Right cardiac atrium (tissue), 5 donors: ENCODE data around the gene SPAAR. TPM values are rescaled to one million over a fixed set of nuclear protein-coding genes. Genes with fewer than 3 reads are reported as not detected.

Experiments
- ATAC-seq, 2 donors: fragments of 200-7000 bp; cut with Tn5 transposase; one replicate each; pipeline versions ENCODE4 v1.8.0 to v1.9.1; 2020; ENCODE audit warnings: moderate library complexity in 2 of 2, mild to moderate bottlenecking in 1 of 2
- DNase-seq, 3 donors: peaks; one replicate each; pipeline ENCODE4 v3.0.0-alpha.2; 2020
- H3K27ac ChIP-seq: one replicate; pipeline ENCODE4 v1.5.1; 2013; ENCODE audit warnings: mild to moderate bottlenecking, low read length, control low read depth, moderate library complexity
- H3K27me3 ChIP-seq: one replicate; pipeline ENCODE4 v1.6.1; 2013; ENCODE audit not compliant: control insufficient read depth, insufficient read depth
- H3K4me1 ChIP-seq: one replicate; pipeline ENCODE4 v1.6.1; 2013; ENCODE audit warnings: low read length; ENCODE audit not compliant: control insufficient read depth, insufficient read depth
- H3K4me3 ChIP-seq: one replicate; pipeline ENCODE4 v1.5.1; 2013; ENCODE audit warnings: low read length, control low read depth
- H3K9me3 ChIP-seq: one replicate; pipeline ENCODE4 v1.6.1; 2013; ENCODE audit warnings: low read length; ENCODE audit not compliant: control insufficient read depth
- whole genome bisulfite sequencing: extraction: QIAGEN DNeasy Blood & Tissue Kit; methylation state at CpG from one replicate; pipeline ENCODE4 v1.1.7; 2013; 5-methylcytosine and 5-hydroxymethylcytosine counted together
- intact Hi-C, 4 donors: fragments of 100-400 bp; cut with DNase I; formaldehyde crosslinking; loops; one replicate each; pipeline versions ENCODE4 v1.11.0 to v1.14.0; 2022 to 2023
- polyA plus RNA-seq: library from polyadenylated mRNA; stranded (reverse); fragments of 200-250 nt; gene quantifications from one replicate; pipeline ENCODE4 v1.2.3, GENCODE V29; 2013
- total RNA-seq, 4 donors: library from RNA; stranded (reverse); fragmentation: NEBNext Ultra II Directional; extraction: Animal tissue kit (Norgen Biotek cat#: 25700); gene quantifications; one replicate each; pipeline ENCODE4 v1.2.1, GENCODE V29; 2021
- donor health status: healthy with polysubstance abuse.
- donor health status: DM: no; HTN: yes; CAD: no.
- donor health status: DM: no; HTN: no; CAD: no.
- donor health status: DM: no; HTN: yes; CAD: no; lungs with severe emphysema.
- donor health status: DM: yes; HTN: yes; CAD: no.

The SPAAR gene
- total and polyA plus RNA-seq, 5 donors, result 3.7 to 8.7 (median 6.0) TPM

DNA sequence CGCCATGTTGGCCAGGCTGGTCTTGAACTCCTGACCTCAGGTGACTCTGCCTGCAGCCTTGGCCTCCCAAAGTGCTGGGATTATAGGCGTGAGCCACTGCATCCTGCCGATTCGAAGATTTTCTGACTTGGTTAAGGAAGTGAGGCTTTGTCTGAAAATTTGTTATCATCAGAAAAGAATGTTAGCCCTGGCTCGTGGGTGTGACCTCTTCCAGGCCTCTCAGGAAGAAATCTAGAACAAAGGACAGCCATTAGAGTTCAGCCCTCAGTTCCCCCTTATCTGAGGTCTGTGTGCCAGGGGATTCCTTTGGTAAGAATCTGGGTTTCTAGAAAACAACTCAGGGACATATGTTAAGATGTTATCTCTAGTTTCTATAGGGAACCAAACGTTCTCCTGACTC lies 42.4 kb downstream of the SPAAR start:
- 47% methylated on average over 6 of the region's 6 CpGs for whole genome bisulfite sequencing
- ATAC-seq (peak; percentile 56 to 92), DNase-seq (peak; percentile 34 to 51 (median 48))
- Histone ChIP-seq H3K9me3 (no peaks in the 10 kb centered on the region), H3K4me3 (no peak overlapping the region), H3K27ac (peak overlapping the region; percentile 84), H3K27me3 (no peaks in the 10 kb centered on the region), H3K4me1 (peaks cover 6% of the 10 kb centered on the region)
- intact Hi-C loops, result no loop called here

DNA sequence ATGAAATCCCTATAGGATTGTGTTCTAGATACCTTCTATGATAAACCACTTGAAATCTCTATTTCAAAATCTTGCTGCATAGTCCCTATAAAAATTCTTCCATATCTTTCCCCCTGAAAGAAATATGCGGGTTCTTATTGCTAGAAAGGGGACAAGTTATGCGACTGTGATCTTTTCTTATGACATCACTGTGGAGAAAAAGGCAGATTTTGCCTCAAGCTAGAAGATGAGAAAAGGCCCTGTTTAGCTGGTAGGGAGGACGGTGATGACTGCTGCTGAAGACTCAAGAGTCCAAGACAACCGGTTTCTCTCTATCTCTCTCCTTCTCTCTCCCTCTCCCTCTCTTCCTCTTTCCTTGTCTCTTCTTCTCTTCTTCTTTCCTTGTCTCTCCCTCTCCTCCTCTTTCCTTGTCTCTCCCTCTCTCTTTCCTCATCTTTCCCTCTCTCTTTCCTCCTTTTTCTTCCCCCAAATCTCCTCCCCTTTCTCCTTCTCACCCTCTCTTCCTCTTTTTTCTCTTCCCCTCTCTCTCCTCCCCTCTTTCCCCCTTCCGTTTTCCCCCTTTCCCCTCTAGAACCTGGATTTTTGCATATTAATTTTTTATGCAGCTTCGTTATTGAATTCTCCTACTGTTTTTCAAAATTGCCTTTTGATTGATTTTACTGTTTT lies 43.4 kb downstream of the SPAAR start:
- 68% methylated on average over 6 of the region's 6 CpGs for WGBS
- Histone ChIP-seq H3K9me3 (no peaks in the 10 kb centered on the region), H3K27me3 (no peaks in the 10 kb centered on the region), H3K27ac (no peak overlapping the region), H3K4me1 (peaks cover 6% of the 10 kb centered on the region), H3K4me3 (no peak overlapping the region)
- intact Hi-C loops, result no loop called here
- DNase-seq (no peak), ATAC-seq (no peak)

DNA sequence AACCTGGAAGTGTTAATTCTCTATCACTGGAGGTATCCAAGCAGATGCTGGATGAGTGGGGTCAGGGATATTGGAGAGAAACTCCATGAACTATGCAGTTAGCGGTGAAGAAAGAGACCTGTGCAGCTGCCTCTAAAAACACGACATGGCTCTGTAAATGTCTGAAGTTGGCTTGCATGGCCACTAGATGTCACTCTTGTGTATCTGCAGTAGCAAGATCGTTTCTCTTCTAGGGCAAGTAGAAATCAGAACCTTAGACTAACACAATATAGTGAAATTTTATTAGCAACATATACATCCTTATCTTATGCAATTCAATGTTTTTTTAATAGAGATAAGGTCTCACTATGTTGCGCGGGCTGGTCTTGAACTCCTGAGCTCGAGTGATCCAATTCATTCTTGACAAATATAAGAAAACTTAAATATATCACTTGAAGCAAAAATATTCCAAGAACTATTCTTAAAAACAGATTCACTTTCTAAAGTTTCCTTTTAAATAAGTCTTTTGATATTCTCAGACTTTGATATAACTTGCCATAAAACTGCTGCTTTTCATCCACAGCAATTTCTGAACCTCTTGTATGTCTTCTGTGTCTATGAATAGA lies 45.8 kb downstream of the SPAAR start:
- WGBS, result 10% methylated on average over 6 of the region's 6 CpGs
- no peak overlapping the region for H3K27ac ChIP-seq
- peak in 2 of 3 donors; percentile 31 to 47 for DNase-seq

DNA sequence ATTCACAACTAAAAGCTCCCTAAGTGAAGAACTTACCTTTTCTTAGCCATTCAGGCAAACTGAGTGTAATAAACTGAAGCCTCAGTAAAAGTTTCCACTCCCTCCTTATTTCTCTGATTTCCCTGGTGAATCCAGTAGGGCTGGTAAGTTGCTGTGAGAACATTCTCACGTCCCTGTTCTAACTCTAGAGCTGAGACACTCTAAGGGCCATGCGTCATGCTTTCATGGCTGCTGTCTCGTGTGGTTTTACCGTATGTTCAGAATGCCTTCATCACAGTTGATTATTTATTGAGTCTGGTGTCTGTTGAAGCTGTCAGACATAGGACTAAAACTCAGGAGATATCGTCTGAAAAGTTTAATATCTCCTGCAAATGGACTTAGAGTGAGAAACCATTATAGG lies 47.4 kb downstream of the SPAAR start:
- intact Hi-C loops, result loop anchor here in 2 of 4 donors (5.0 kb wide), 1 partner anchor 66 kb away; no protein-coding TSS in a partner anchor
- WGBS, result 77% methylated on average over 5 of the region's 5 CpGs

More for the DNA sequence above, 45.8 kb downstream of the SPAAR start:
- no peak overlapping the region for H3K4me3 ChIP-seq
- no peaks in the 10 kb centered on the region for H3K9me3 ChIP-seq
- intact Hi-C loops, result loop anchor here in 3 of 4 donors (2.0 to 5.0 kb wide), 2 partner anchors 67 to 68 kb away; no protein-coding TSS in a partner anchor
- H3K4me1 ChIP-seq, result no peaks in the 10 kb centered on the region
- no peaks in the 10 kb centered on the region for H3K27me3 ChIP-seq
- peak; percentile 68 to 74 for ATAC-seq

DNA sequence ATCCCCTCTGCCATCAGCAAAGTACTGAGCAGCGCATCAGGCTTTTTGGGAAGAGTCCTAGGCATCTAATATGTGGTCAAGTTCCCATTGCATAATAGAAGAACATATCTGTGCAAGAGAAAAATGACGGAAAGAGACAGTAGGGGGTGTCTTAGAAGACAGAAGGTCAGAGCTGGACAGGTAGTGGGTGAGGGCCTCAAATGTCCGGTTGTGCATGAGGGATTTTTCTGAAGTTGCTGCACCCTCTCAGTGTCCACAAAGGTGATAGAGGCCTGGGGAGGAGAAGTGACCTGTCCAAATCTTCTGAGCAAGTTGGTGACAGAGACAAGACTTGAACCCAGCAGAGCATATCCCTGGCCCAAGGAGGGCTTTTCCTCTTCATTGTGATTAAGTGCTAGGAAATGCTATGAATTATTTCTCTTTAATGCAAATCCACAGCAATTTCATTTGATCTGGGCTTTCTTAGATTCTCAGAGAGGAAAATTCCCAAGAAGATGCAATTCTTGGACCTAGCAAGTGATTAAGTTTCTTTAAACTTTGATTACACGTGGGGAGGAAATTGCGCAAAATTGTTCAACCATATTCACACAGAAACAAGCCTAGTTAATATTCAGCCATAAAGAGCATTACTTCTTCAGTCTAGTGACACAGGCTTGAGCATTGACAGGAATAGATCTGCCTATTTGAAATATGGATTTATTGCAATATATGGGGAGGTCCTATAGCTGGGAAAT lies 49.0 kb downstream of the SPAAR start, which contains the start of gene OR2S2:
Gene OR2S2, minus strand, starts transcription at position 51 of the 734 bp plus-strand sequence. CDS start 56 bp downstream, outside the sequence.
- Histone ChIP-seq H3K4me3 (no peak within 1 kb of the TSS), H3K27me3 (no peaks in the 10 kb centered on the region), H3K27ac (no peak within 1 kb of the TSS), H3K4me1 (no peaks in the 10 kb centered on the region), H3K9me3 (no peaks in the 10 kb centered on the region)
- no peak for ATAC-seq
- intact Hi-C loops, result loop anchor here in 2 of 4 donors (5.0 kb wide), 1 partner anchor 64 kb away; no protein-coding TSS in a partner anchor
- DNase-seq, result no peak
- WGBS, result 88% methylated on average over 5 of the region's 5 CpGs

More for the DNA sequence above, 47.4 kb downstream of the SPAAR start:
- Histone ChIP-seq H3K27ac (no peak overlapping the region), H3K9me3 (no peaks in the 10 kb centered on the region), H3K4me3 (no peak overlapping the region), H3K4me1 (no peaks in the 10 kb centered on the region), H3K27me3 (no peaks in the 10 kb centered on the region)
- ATAC-seq (no peak), DNase-seq (no peak)

DNA sequence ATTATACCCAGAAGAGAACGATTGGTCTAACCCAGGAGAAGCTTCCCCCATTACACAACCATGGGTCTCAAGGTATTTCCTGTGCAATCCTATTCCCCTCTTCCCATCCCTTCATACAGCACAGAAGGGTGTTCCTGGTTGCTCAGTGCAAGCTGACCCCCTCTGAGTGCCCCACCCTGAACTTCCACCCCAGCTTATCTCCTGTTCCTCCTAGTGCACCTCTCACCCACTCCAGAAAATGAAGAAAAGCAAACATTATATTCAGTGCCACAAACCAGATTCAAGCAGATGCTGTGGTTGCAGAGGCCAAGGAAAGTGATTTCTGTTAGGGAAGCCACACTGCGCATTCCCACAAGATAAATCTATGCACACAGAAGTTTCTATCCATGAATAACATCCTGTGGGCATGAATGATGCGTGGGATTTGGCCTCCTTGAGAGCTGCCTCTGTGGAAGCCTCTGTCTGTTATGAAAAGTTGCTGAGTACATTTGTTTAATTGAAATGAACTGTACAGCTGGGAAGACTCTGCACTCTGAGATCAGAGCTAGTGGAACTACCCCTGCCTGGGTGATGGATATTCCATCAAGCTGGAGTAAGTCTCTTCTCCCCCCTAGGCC lies 50.9 kb downstream of the SPAAR start:
- DNase-seq (no peak), ATAC-seq (peak in 1 of 2 donors; percentile 28)
- Histone ChIP-seq H3K4me3 (no peak overlapping the region), H3K27ac (no peak overlapping the region), H3K9me3 (no peaks in the 10 kb centered on the region), H3K27me3 (no peaks in the 10 kb centered on the region), H3K4me1 (no peaks in the 10 kb centered on the region)
- 53% methylated on average over 3 of the region's 3 CpGs for WGBS
- intact Hi-C loops, result loop anchor here in 1 of 4 donors (5.0 kb wide), 1 partner anchor 62 kb away; no protein-coding TSS in a partner anchor

Other genes starting within 250 kb of the SPAAR start
- gene ARHGEF39, start 244.3 kb upstream of the SPAAR start, total RNA-seq, result under 1 TPM in 3 of 4 donors, not detected in 1; 0.29 to 0.50 (median 0.34) TPM
- 0.52 TPM for gene ARHGEF39, start 244.3 kb upstream of the SPAAR start, polyA plus RNA-seq
- gene CA9, start 235.6 kb upstream of the SPAAR start, total RNA-seq, result 1 to 10 TPM in 3 of 4 donors, not detected in 1; 1.0 to 1.2 (median 1.1) TPM
- gene CA9, start 235.6 kb upstream of the SPAAR start, polyA plus RNA-seq, result 1.4 TPM
- gene TPM2, start 219.6 kb upstream of the SPAAR start, total RNA-seq, result 100 to 1,000 TPM; 573 to 840 (median 738) TPM
- gene TPM2, start 219.6 kb upstream of the SPAAR start, polyA plus RNA-seq, result 2,123 TPM
- gene TLN1, start 177.3 kb upstream of the SPAAR start, total RNA-seq, result 100 to 1,000 TPM; 263 to 375 (median 298) TPM
- 171 TPM for gene TLN1, start 177.3 kb upstream of the SPAAR start, polyA plus RNA-seq
- 10 to 100 TPM; 24.5 to 35.4 (median 25.7) TPM for gene CREB3, start 176.8 kb upstream of the SPAAR start, total RNA-seq
- 29.6 TPM for gene CREB3, start 176.8 kb upstream of the SPAAR start, polyA plus RNA-seq
- gene GBA2, start 160.3 kb upstream of the SPAAR start, total RNA-seq, result 100 to 1,000 TPM in 2 of 4 donors, 10 to 100 TPM in 2; 93.7 to 117 (median 102) TPM
- gene GBA2, start 160.3 kb upstream of the SPAAR start, polyA plus RNA-seq, result 70.3 TPM
- gene RGP1, start 160.2 kb upstream of the SPAAR start, total RNA-seq, result 10 to 100 TPM; 25.7 to 35.0 (median 30.4) TPM
- 17.7 TPM for gene RGP1, start 160.2 kb upstream of the SPAAR start, polyA plus RNA-seq
- not detected for gene MSMP, start 155.2 kb upstream of the SPAAR start, total RNA-seq
- 0.27 TPM for gene MSMP, start 155.2 kb upstream of the SPAAR start, polyA plus RNA-seq
- gene NPR2, start 117.9 kb upstream of the SPAAR start, total RNA-seq, result 10 to 100 TPM; 21.3 to 29.9 (median 26.3) TPM
- 24.7 TPM for gene NPR2, start 117.9 kb upstream of the SPAAR start, polyA plus RNA-seq
- gene SPAG8, start 97.2 kb upstream of the SPAAR start, total RNA-seq, result 1 to 10 TPM; 2.6 to 6.0 (median 4.9) TPM
- 5.4 TPM for gene SPAG8, start 97.2 kb upstream of the SPAAR start, polyA plus RNA-seq
- gene HINT2, start 94.4 kb upstream of the SPAAR start, total RNA-seq, result 10 to 100 TPM; 56.7 to 60.7 (median 59.0) TPM
- 108 TPM for gene HINT2, start 94.4 kb upstream of the SPAAR start, polyA plus RNA-seq
- not detected for gene FAM221B, start 80.8 kb upstream of the SPAAR start, total RNA-seq
- not detected for gene FAM221B, start 80.8 kb upstream of the SPAAR start, polyA plus RNA-seq
- 10 to 100 TPM; 19.5 to 21.3 (median 21.0) TPM for gene TMEM8B, start 80.3 kb upstream of the SPAAR start, total RNA-seq
- gene TMEM8B, start 80.3 kb upstream of the SPAAR start, polyA plus RNA-seq, result 12.7 TPM
- gene OR13J1, start 39.1 kb upstream of the SPAAR start, total RNA-seq, result not detected
- not detected for gene OR13J1, start 39.1 kb upstream of the SPAAR start, polyA plus RNA-seq
- 1 to 10 TPM; 2.0 to 5.9 (median 5.1) TPM for gene HRCT1, start 3.3 kb upstream of the SPAAR start, total RNA-seq
- gene HRCT1, start 3.3 kb upstream of the SPAAR start, polyA plus RNA-seq, result 3.3 TPM
- gene OR2S2, start 48.7 kb downstream of the SPAAR start, total RNA-seq, result not detected
- not detected for gene OR2S2, start 48.7 kb downstream of the SPAAR start, polyA plus RNA-seq
- gene RECK, start 127.4 kb downstream of the SPAAR start, total RNA-seq, result 10 to 100 TPM in 1 of 4 donors, 1 to 10 TPM in 3; 7.4 to 10.1 (median 8.6) TPM
- gene RECK, start 127.4 kb downstream of the SPAAR start, polyA plus RNA-seq, result 4.3 TPM
- 10 to 100 TPM in 3 of 4 donors, 1 to 10 TPM in 1; 9.0 to 23.2 (median 14.7) TPM for gene GLIPR2, start 227.2 kb downstream of the SPAAR start, total RNA-seq
- 8.8 TPM for gene GLIPR2, start 227.2 kb downstream of the SPAAR start, polyA plus RNA-seq